ENCODE measurements around the gene ZNF581.

Gene ZNF581

DNA sequence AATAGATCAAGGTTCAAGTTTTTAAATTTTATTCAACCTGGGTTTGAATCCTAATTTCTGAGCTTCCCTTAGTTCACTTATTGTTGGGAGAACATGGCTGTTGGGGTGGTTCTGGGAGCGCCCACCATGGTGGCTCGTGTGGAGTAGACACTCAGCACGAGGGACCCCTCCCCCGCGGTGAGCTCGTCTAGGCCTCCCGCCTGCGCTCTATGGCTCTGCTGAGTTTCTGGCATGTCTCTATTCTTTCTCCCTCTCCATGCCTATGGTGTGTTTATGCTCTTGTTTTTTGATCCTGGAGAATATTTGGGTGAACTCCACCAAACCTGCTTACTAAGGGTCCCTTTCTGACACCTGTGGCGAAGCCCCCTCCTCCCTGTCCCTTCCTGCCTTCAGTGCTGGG lies 30.0 kb downstream of the ZNF581 start:
- Histone ChIP-seq H3K27ac (peak overlapping the region; percentile 52), H3K36me3 (peaks cover 68% of the 10 kb centered on the region), H3K4me3 (ENCODE audit: low read depth, low read length) (no peak overlapping the region), H3K27me3 (ENCODE audit: insufficient read depth, low read depth, severe bottlenecking) (no peaks in the 10 kb centered on the region), H3K9me3 (ENCODE audit: severe bottlenecking) (no peaks in the 10 kb centered on the region)
- DNase-seq, result no peak
- TF ChIP-seq, protein P1, sequence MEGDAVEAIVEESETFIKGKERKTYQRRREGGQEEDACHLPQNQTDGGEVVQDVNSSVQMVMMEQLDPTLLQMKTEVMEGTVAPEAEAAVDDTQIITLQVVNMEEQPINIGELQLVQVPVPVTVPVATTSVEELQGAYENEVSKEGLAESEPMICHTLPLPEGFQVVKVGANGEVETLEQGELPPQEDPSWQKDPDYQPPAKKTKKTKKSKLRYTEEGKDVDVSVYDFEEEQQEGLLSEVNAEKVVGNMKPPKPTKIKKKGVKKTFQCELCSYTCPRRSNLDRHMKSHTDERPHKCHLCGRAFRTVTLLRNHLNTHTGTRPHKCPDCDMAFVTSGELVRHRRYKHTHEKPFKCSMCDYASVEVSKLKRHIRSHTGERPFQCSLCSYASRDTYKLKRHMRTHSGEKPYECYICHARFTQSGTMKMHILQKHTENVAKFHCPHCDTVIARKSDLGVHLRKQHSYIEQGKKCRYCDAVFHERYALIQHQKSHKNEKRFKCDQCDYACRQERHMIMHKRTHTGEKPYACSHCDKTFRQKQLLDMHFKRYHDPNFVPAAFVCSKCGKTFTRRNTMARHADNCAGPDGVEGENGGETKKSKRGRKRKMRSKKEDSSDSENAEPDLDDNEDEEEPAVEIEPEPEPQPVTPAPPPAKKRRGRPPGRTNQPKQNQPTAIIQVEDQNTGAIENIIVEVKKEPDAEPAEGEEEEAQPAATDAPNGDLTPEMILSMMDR (IDR thresholded peaks at IDR 0.05; ENCODE audit: low read depth, low read length), result no peak

DNA sequence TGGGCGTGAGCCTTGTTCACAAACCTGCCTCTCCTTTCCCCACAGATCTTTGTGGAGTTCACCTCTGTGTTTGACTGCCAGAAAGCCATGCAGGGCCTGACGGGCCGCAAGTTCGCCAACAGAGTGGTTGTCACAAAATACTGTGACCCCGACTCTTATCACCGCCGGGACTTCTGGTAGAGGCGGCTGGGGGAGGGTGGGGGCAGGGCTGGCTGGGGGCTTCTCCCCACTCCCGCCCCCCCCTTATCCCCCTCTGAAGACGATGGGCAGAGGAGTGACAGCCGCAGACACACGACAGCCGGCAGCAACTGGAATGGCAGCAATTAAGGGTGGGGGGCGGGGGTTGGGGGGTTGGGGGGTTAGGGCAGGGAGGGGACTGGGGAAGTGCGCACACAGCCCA lies 30.4 kb downstream of the ZNF581 start:
- Histone ChIP-seq H3K4me3 (ENCODE audit: low read depth, low read length) (no peak overlapping the region), H3K36me3 (peaks cover 69% of the 10 kb centered on the region), H3K27ac (peak overlapping the region; percentile 52), H3K9me3 (ENCODE audit: severe bottlenecking) (no peaks in the 10 kb centered on the region), H3K27me3 (ENCODE audit: insufficient read depth, low read depth, severe bottlenecking) (no peaks in the 10 kb centered on the region)
- TF ChIP-seq, protein P1 (IDR thresholded peaks at IDR 0.05; ENCODE audit: low read depth, low read length), result no peak
- no peak for DNase-seq

DNA sequence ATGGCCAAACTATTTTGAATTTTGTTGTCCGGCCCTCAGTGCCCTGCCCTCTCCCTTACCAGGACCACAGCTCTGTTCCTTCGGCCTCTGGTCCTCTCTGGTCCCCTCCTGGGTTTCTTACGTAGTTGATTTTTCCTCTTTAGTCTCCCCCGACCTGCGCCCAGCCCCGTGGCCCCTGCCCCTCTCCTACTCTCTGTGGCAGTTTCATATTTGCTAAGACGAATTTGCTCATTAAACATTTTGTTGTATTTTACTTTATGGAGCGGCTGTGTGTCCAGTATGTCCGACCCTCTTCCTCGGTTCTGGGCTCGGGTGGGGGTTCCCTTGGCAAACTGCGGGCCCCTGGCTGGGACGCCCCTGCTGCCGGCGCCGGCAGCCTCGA lies 31.0 kb downstream of the ZNF581 start:
- Histone ChIP-seq H3K36me3 (peaks cover 69% of the 10 kb centered on the region), H3K4me3 (ENCODE audit: low read depth, low read length) (peak overlapping the region; percentile 93), H3K9me3 (ENCODE audit: severe bottlenecking) (no peaks in the 10 kb centered on the region), H3K27ac (peak overlapping the region; percentile 78), H3K27me3 (ENCODE audit: insufficient read depth, low read depth, severe bottlenecking) (no peaks in the 10 kb centered on the region)
- no peak for DNase-seq
- TF ChIP-seq, protein P1 (IDR thresholded peaks at IDR 0.05; ENCODE audit: low read depth, low read length), result no peak

DNA sequence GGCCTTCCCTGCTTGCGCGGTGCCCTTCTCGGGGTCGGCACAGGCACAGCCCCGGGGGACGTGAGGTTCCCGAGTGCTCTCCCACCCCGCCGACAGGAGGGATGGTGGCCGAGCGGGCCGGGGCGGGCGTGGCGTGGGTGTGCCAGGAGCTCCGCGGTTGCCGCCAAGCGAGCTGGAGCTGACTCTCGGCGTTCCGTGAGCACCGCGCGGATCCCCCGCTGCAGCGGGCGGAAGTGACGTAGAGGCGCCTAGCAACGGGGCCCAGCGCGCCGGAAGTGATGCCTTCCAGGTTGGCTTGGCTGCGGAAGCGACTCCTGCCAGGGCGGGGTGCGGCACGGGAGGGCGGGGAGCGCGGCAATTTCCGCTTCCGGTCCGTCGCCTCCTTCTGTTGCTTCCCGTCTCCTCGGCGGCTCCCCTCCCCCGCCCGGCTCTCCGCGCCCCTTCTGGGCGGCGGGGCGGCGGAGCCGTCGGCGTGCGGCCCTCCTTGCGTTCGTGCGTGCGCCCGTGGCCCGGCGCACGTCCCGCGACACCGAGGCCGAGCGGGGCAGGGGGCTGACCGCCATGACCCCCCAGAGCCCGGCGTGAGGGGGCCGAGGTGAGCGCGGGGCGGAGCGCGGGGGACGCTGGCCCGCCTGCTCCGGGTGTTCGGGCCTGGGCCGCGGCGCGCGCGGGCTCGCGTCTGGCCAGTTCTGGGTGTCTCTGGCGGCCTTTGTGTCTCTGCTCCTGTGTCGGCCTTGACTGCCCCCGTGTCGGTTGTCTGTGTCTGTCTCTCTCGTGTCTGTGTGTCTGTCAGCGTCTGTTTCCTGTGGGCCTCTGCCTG lies 31.6 kb downstream of the ZNF581 start, which contains the start of gene EPN1:
Gene EPN1, plus strand, starts transcription at position 386 of the 820 bp plus-strand sequence. CDS start 3,402 bp downstream, outside the sequence.
- TF ChIP-seq, protein P1 (IDR thresholded peaks at IDR 0.05; ENCODE audit: low read depth, low read length), result no peak
- DNase-seq, result peak; percentile 97
- peak within 1 kb of the TSS; percentile 78 for H3K27ac ChIP-seq
- peaks cover 69% of the 10 kb centered on the region for H3K36me3 ChIP-seq
- peak within 1 kb of the TSS; percentile 93 for H3K4me3 ChIP-seq (ENCODE audit: low read depth, low read length)
- no peaks in the 10 kb centered on the region for H3K9me3 ChIP-seq (ENCODE audit: severe bottlenecking)
- H3K27me3 ChIP-seq (ENCODE audit: insufficient read depth, low read depth, severe bottlenecking), result no peaks in the 10 kb centered on the region

DNA sequence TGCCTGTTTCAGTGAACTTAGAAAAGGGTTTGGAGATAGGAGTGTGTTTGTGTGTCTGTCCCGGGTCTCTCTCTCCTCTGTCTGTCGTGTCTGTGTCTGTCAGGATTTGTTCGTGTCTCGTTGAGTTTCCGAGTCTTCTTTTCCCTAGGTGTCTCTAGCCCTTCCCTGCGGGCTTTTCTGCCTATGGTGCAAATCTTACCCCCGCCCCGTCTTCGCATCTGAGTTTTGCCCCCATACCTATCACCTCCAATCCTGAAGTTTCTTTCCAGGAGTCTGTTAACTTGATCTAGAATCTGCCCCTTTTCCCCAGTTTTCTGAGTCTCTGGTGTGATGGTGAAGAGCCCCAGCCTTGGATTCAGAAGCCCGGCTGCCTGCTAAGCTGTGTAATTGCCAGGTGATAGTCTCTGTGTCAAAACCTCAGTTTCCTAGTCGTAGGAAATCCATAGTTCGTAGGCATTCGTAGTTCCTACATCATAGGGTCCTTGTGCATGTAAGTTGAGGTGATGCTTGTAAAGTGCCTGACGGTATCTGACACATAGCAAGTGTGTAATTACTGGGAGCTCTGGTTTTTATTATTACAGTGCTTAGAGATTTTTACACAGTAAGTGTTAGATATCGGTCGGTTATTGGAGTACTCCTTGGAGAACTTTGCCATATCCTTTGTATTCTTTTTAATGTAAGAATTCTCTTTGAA lies 32.4 kb downstream of the ZNF581 start:
- peak overlapping the region; percentile 93 for H3K4me3 ChIP-seq (ENCODE audit: low read depth, low read length)
- H3K27ac ChIP-seq, result peak overlapping the region; percentile 78
- H3K9me3 ChIP-seq (ENCODE audit: severe bottlenecking), result no peaks in the 10 kb centered on the region
- TF ChIP-seq, protein P1 (IDR thresholded peaks at IDR 0.05; ENCODE audit: low read depth, low read length), result no peak
- H3K27me3 ChIP-seq (ENCODE audit: insufficient read depth, low read depth, severe bottlenecking), result no peaks in the 10 kb centered on the region
- no peak for DNase-seq
- peaks cover 73% of the 10 kb centered on the region for H3K36me3 ChIP-seq

All from WERI-Rb-1 (cell line).